Testis (tissue), 3 donors: ENCODE results near the gene BIK. TPM values are rescaled to one million over a fixed set of nuclear protein-coding genes. Genes with fewer than 3 reads are reported as not detected.
A peak's percentile ranks its signal among the peaks of the same experiment; 100 is the strongest.
"Not testable (repeated sequence)": the region's sequence is repeated elsewhere in the genome, so short reads cannot be mapped to it uniquely, and the experiment has no call there.

ENCODE experiments used
- DNase-seq: peaks from one replicate; pipeline ENCODE4 v3.0.0-alpha.2; 2019
- H3K27ac ChIP-seq, 2 donors: fragments of 200-600 bp; sonication (generic); one replicate each; pipeline ENCODE4 v1.5.1; 2019
- H3K27me3 ChIP-seq: fragments of 200-600 bp; sonication (generic); one replicate; pipeline ENCODE4 v1.5.1; 2019
- H3K36me3 ChIP-seq: fragments of 200-600 bp; sonication (generic); one replicate; pipeline ENCODE4 v1.5.1; 2017; ENCODE audit warnings: low read depth; ENCODE audit errors: missing control alignments
- H3K4me1 ChIP-seq: fragments of 200-600 bp; sonication (generic); one replicate; pipeline ENCODE4 v1.5.1; 2019
- H3K4me3 ChIP-seq, 2 donors: fragments of 200-600 bp; sonication (generic); one replicate each; pipeline ENCODE4 v1.5.1; 2017 to 2019
- H3K9me3 ChIP-seq: fragments of 200-600 bp; sonication (generic); one replicate; pipeline ENCODE4 v1.5.1; 2017
- POLR2A ChIP-seq: fragments of 450-650 bp; IDR thresholded peaks from one replicate; pipeline ENCODE4 v1.6.1; 2017; ENCODE audit warnings: antibody characterized with exemption, mild to moderate bottlenecking, moderate library complexity
- WGBS, 2 donors: methylation state at CpG; one replicate each; pipeline ENCODE4 v1.1.5; 2018; 5-methylcytosine and 5-hydroxymethylcytosine counted together
- intact Hi-C: fragments of 100-400 bp; cut with DNase I; formaldehyde crosslinking; loops from one replicate; pipeline ENCODE4 v1.15.1; 2023; ENCODE audit warnings: low total_unique reads
- polyA plus RNA-seq: library from polyadenylated mRNA; stranded (reverse); fragments of 350-450 nt; fragmentation: Illumina TruSeq; extraction: RNeasy Lipid Tissue Mini Kit (QIAGEN cat#74804); gene quantifications from one replicate; pipeline ENCODE4 v1.2.3, GENCODE V29; 2014; ENCODE audit warnings: low read depth, low replicate concordance; ENCODE audit not compliant: insufficient read depth
- total RNA-seq, 2 donors: library from RNA; depleted of rRNA; stranded (reverse); fragments of >200 nt; gene quantifications; one replicate each; pipeline ENCODE4 v1.2.3, GENCODE V29; 2016
- TF ChIP-seq, protein P1 (sequence below), 3 experiments: fragments of 450-650 bp in 2 of 3; fragments of 200-600 bp in 1 of 3; sonication (generic) in 1 of 3; IDR thresholded peaks; one replicate each; pipeline ENCODE4 v1.5.1; 2016 to 2019; ENCODE audit warnings: antibody characterized with exemption in 3 of 3, mild to moderate bottlenecking in 2 of 3, moderate library complexity in 1 of 3

BIK gene
- total and polyA plus RNA-seq, 3 donors from 2014 or later: 2.5 to 9.6 (median 7.2) TPM

GRCh38 chr22:43135565-43135964 lies 25.0 kb downstream of the BIK start:
- Histone ChIP-seq H3K4me1 (peaks cover 11% of the 10 kb centered on the region), H3K9me3 (no peaks in the 10 kb centered on the region), H3K27me3 (no peaks in the 10 kb centered on the region), H3K4me3 (no peak overlapping the region), H3K36me3 (no peaks in the 10 kb centered on the region), H3K27ac (no peak overlapping the region)
- TF ChIP-seq, protein P1, sequence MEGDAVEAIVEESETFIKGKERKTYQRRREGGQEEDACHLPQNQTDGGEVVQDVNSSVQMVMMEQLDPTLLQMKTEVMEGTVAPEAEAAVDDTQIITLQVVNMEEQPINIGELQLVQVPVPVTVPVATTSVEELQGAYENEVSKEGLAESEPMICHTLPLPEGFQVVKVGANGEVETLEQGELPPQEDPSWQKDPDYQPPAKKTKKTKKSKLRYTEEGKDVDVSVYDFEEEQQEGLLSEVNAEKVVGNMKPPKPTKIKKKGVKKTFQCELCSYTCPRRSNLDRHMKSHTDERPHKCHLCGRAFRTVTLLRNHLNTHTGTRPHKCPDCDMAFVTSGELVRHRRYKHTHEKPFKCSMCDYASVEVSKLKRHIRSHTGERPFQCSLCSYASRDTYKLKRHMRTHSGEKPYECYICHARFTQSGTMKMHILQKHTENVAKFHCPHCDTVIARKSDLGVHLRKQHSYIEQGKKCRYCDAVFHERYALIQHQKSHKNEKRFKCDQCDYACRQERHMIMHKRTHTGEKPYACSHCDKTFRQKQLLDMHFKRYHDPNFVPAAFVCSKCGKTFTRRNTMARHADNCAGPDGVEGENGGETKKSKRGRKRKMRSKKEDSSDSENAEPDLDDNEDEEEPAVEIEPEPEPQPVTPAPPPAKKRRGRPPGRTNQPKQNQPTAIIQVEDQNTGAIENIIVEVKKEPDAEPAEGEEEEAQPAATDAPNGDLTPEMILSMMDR (IDR thresholded peaks at IDR 0.05): no peak
- no peak for TF ChIP-seq POLR2A
- 86 to 90% methylated on average over 5 of the region's 5 CpGs for WGBS, 2 donors
- no peak for DNase-seq
- intact Hi-C loops: no loop called here

DNA sequence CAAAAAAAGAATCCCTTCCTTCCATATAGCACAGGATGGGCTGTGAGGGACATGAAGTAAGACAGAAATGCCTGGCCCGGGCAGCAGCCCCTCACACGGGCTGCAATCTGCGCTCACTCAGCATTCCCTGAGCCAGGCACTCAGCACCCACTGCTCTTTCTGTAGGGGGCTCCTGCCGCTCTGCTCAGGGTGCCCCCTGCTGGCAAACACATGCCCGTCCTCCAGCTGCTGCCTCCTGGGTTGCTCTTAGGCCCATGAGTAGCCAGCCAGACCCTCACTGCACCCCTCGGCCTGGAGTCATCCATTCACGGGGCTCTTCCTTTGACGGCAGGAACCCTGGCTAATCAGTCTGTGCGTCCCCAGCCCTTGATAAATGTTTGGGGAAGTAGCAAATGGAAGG lies 25.7 kb downstream of the BIK start:
- TF ChIP-seq, protein P1 (IDR thresholded peaks at IDR 0.05): peak in 2 of 3 experiments; percentile 25 to 49
- TF ChIP-seq POLR2A: no peak
- no peak overlapping the region for H3K4me3 ChIP-seq
- intact Hi-C loops: no loop called here
- no peak overlapping the region for H3K27ac ChIP-seq
- 54 to 62% methylated on average over 6 to 9 of the region's 9 CpGs for WGBS, 2 donors
- no peaks in the 10 kb centered on the region for H3K27me3 ChIP-seq
- peak; percentile 39 for DNase-seq
- peaks cover 11% of the 10 kb centered on the region for H3K4me1 ChIP-seq
- no peaks in the 10 kb centered on the region for H3K36me3 ChIP-seq
- H3K9me3 ChIP-seq: no peaks in the 10 kb centered on the region

- H3K4me1 ChIP-seq: peaks cover 14% of the 10 kb centered on the region
- intact Hi-C loops: no loop called here
- DNase-seq: no peak
- no peaks in the 10 kb centered on the region for H3K27me3 ChIP-seq
- 69 to 81% methylated on average over 10 of the region's 10 CpGs for WGBS, 2 donors
- no peaks in the 10 kb centered on the region for H3K9me3 ChIP-seq
- no peaks in the 10 kb centered on the region for H3K36me3 ChIP-seq
- no peak for TF ChIP-seq POLR2A
- TF ChIP-seq, protein P1 (IDR thresholded peaks at IDR 0.05): no peak
- no peak overlapping the region for H3K27ac ChIP-seq
- no peak overlapping the region for H3K4me3 ChIP-seq
These were observed 26.3 kb downstream of the BIK start for GRCh38 chr22:43136801-43137200.

DNA sequence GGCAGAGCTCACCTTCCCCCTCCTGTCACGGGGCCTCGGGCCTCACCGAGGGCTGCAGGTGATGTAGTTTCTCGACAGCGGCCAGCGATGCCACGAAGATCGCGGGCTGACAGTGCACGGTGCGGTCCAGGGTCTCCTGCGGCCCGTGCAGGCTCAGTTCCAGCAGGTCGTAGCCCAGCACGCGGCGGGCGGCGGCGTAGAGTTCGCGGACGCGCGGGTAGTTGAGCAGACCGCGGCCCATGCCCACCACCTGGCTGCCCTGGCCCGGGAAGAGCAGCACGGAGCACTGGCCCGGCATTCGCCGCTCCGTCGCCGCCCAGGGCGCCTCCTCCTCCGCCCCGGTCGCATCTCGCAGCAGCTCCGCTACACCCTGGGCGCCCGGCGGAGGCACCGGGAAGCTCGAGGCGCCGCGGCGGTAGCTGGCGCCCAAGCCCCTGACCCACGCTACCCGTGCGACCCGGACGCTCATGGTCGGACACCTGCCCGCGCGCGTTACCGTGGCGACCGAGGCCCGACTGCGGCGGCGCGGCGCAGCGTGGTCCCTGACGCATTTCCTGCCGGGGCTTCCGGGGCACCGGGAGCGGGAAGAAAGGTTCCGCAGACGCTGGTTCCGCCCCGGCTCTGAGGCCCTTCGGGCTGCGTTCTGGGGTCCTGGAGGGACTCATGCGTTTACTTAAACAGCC lies 32.5 kb downstream of the BIK start, which contains the start of gene MCAT:
Gene MCAT, minus strand, starts transcription at position 519 of the 683 bp plus-strand sequence. Its CDS starts 50 bp downstream, at position 469.
- H3K36me3 ChIP-seq: no peaks in the 10 kb centered on the region
- 0% methylated on average over 11 to 41 of the region's 83 CpGs for WGBS, 2 donors
- TF ChIP-seq POLR2A: no peak
- TF ChIP-seq, protein P1 (IDR thresholded peaks at IDR 0.05): no peak
- peak; percentile 88 for DNase-seq
- H3K27me3 ChIP-seq: no peaks in the 10 kb centered on the region
- H3K4me1 ChIP-seq: peaks cover 12% of the 10 kb centered on the region
- intact Hi-C loops: no loop called here
- no peaks in the 10 kb centered on the region for H3K9me3 ChIP-seq
- H3K27ac ChIP-seq: peak within 1 kb of the TSS; percentile 16 to 36
- peak within 1 kb of the TSS; percentile 88 to 98 for H3K4me3 ChIP-seq

DNA sequence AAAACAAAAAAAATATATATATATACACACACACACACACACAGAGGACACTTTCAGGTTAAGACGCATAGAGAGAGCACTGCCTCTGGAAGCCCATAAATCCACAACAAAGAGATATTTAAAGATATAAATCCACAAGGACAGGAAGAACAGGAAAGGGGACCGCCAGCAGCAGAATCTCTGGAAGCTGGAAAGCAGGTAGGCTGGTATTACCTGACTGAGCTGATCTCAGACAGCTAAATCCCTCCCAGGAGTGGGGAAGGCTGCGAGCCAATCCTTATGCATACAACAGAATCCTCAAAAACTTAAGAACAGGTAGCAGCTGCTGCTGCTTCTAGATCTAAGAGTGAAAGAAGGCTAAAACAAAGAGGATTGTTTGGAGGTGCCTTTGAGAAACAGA lies 34.4 kb downstream of the BIK start:
- Histone ChIP-seq H3K36me3 (no peaks in the 10 kb centered on the region), H3K4me3 (no peak overlapping the region), H3K27ac (no peak overlapping the region), H3K4me1 (peaks cover 12% of the 10 kb centered on the region), H3K27me3 (no peaks in the 10 kb centered on the region), H3K9me3 (no peaks in the 10 kb centered on the region)
- 84 to 87% methylated on average over 3 of the region's 3 CpGs for WGBS, 2 donors
- TF ChIP-seq, protein P1 (IDR thresholded peaks at IDR 0.05): no peak
- TF ChIP-seq POLR2A: no peak
- intact Hi-C loops: no loop called here
- no peak for DNase-seq

GRCh38 chr22:43145371-43145770 lies 34.8 kb downstream of the BIK start:
- intact Hi-C loops, H3K9me3 ChIP-seq, H3K27me3 ChIP-seq, H3K4me3 ChIP-seq, H3K36me3 ChIP-seq, DNase-seq, H3K27ac ChIP-seq: not testable (repeated sequence)
- H3K4me1 ChIP-seq: peaks cover 12% of the 10 kb centered on the region
- 95% methylated on average over 8 of the region's 8 CpGs for WGBS, 2 donors

- WGBS, 2 donors: 86 to 89% methylated on average over 15 of the region's 15 CpGs
- H3K27ac ChIP-seq, H3K36me3 ChIP-seq, H3K4me3 ChIP-seq, H3K9me3 ChIP-seq, H3K27me3 ChIP-seq, intact Hi-C loops, DNase-seq: not testable (repeated sequence)
- peaks cover 15% of the 10 kb centered on the region for H3K4me1 ChIP-seq
These were observed 35.8 kb downstream of the BIK start for GRCh38 chr22:43146332-43146731.
